Measurements from ENCODE around the gene PLEKHA6. TPM values are rescaled to one million over a fixed set of nuclear protein-coding genes. Genes with fewer than 3 reads are reported as not detected.

Gene PLEKHA6
- total RNA-seq, 1 donor = 3.9 TPM

DNA sequence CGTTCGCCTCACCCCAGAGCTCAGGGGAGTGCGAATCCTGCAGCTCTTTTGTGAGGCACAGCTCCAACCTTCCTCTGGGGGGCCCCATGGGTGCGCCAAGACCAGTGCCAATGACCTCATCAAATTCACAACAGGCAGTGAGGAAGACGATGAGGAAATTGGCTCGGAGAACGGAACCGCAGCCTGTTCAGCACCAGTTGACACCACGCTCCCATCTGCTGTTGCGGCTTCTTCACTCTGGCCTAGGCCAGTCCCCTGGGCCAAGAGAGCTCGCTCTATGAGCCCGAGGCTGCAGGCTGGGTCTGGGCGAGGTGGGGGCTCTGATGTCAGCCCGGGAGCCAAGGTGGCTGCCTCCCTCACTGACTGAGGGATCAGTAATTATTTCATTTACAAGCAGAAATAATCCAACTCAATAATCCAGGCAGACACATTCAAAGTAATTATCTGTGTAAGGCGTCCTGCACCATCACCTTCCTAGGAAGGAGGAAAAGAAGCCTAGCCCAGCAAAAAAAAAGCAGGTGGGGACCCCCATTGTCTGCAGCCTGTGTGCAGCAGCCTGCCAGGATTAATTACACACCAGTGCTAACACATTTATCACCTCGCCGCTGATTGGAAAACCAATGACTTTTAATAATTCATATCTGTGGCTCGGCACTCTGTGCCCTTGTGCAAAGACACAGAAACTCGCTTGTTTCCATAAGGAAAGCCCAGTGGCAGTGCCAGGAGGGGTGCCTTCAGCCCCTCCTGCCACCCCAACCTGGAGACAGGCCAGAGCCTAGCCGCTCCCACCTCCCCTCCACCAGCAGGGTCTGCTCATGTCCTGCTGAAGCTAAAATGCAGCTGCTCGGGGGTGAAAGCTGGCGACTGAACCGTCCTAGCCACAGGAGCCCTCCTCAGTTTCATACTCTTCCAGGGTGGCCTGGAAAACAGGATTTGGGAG, 1.9 kb downstream of the PLEKHA6 start:
- no peak for TF ChIP-seq CTCF (IDR thresholded peaks at IDR 0.05; ENCODE audit: insufficient read depth, low read depth, low read length)
- no peak for DNase-seq (ENCODE audit: low read depth)

GRCh38 chr1:204356997-204357396, 2.7 kb downstream of the PLEKHA6 start:
- no peak for DNase-seq (ENCODE audit: low read depth)
- H3K4me3 ChIP-seq (ENCODE audit: low read depth, low read length) = no peak overlapping the region
- TF ChIP-seq CTCF (IDR thresholded peaks at IDR 0.05; ENCODE audit: insufficient read depth, low read depth, low read length) = no peak

More for the DNA sequence above, 1.9 kb downstream of the PLEKHA6 start:
- H3K4me3 ChIP-seq (ENCODE audit: low read depth, low read length) = no peak overlapping the region

GRCh38 chr1:204355913-204356312, 3.8 kb downstream of the PLEKHA6 start:
- DNase-seq (ENCODE audit: low read depth) = no peak
- H3K4me3 ChIP-seq (ENCODE audit: low read depth, low read length) = no peak overlapping the region
- no peak for TF ChIP-seq CTCF (IDR thresholded peaks at IDR 0.05; ENCODE audit: insufficient read depth, low read depth, low read length)

- no peak overlapping the region for H3K4me3 ChIP-seq (ENCODE audit: low read depth, low read length)
- TF ChIP-seq CTCF (IDR thresholded peaks at IDR 0.05; ENCODE audit: insufficient read depth, low read depth, low read length) = no peak
- no peak for DNase-seq (ENCODE audit: low read depth)
These were observed 5.2 kb downstream of the PLEKHA6 start for GRCh38 chr1:204354579-204354978.

DNA sequence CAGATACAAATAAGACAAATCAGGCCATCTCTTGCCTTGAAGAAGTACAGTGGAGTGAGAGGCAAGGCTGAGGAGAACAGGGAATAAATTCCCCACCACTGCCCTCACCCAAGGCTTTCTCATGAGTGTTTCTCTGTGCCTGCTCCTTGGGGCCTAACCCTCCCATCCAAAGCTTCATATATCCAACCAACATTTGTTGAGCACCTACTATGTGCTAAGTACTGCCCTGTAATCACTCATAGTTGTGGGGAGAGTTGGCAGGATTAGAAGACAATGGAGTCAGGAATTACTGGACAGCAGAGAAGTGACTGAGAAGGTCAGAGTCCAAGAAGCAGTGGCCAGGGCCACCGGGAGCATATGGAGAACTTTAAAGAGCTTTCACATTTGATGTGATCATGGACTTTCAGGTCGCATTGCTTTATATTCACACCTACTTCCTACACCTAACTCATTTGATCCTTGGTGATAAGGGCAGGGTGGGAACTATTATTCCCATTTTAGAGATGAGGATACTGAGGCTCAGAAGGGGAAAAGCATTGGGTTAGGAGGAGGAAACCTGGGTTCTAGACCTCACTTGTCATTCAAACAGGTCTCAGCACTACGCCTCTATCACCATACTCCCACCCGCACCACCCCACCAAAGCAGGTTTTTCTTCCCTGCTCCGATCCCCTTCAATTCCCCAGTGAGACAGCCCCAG, 6.4 kb downstream of the PLEKHA6 start:
- no peak for TF ChIP-seq CTCF (IDR thresholded peaks at IDR 0.05; ENCODE audit: insufficient read depth, low read depth, low read length)
- no peak for DNase-seq (ENCODE audit: low read depth)
- H3K4me3 ChIP-seq (ENCODE audit: low read depth, low read length) = no peak overlapping the region

DNA sequence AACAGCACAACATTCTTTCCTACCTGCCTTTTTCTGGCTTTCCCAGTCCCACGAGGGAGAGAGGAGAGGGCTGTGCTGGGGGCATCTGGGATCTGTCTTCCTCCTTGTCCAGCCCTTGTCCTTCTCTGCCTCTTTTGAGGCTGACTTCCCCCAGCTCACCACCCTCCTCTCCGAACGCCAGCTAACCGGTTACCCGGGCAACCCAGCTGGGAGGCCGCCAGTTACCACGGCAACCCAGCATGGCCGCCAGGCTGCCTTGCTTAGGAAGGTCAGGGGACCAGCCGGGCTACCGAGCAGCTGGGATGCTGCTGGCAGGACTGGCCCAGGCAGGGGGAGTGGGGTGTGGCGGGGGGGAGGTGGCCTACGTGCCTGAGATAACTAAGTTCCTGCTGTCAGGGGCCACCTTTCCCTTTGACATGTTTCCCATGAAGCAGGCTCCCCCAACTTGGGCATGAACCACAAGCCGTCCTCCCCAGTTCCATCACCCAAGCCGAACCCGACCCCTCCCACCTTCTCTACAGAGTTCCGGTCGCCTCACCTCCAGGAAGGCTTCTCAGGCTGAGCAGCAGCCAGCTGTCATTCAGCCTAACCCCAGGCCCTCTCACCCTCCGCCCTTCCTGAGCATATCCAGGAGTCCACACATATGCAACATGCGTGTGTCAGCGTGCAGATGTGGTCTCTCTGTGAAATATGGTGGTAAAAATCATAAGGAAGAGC, 8.7 kb downstream of the PLEKHA6 start:
- DNase-seq (ENCODE audit: low read depth) = peak; percentile 79
- no peak for TF ChIP-seq CTCF (IDR thresholded peaks at IDR 0.05; ENCODE audit: insufficient read depth, low read depth, low read length)
- H3K4me3 ChIP-seq (ENCODE audit: low read depth, low read length) = peak overlapping the region; percentile 40

All from fibroblast of villous mesenchyme (primary cell).